Breast epithelium (tissue), 4 donors: ENCODE data around the gene GPC6. TPM values are rescaled to one million over a fixed set of nuclear protein-coding genes. Genes with fewer than 3 reads are reported as not detected.

ENCODE experiments used
- DNase-seq, 2 donors: peaks; one replicate each; pipeline ENCODE4 v3.0.0-alpha.2; 2019; ENCODE audit warnings: low spot score in 2 of 2
- H3K27ac ChIP-seq, 2 donors: fragments of 200-600 bp; sonication (generic) in 1 of 2; one replicate each; pipeline ENCODE4 v1.5.1; 2016 to 2019; ENCODE audit warnings: mild to moderate bottlenecking in 1 of 2
- H3K27me3 ChIP-seq, 2 donors: fragments of 200-600 bp; sonication (generic) in 1 of 2; one replicate each; pipeline versions ENCODE4 v1.5.1 to v1.6.0; 2017 to 2019; ENCODE audit warnings: control low read depth in 1 of 2, mild to moderate bottlenecking in 1 of 2
- H3K36me3 ChIP-seq: fragments of 200-600 bp; one replicate; pipeline ENCODE4 v1.5.1; 2019
- H3K4me1 ChIP-seq, 2 donors: fragments of 200-600 bp; sonication (generic); one replicate each; pipeline ENCODE4 v1.5.1; 2016 to 2019; ENCODE audit warnings: control low read depth in 1 of 2
- H3K4me3 ChIP-seq, 3 donors: fragments of 200-600 bp; sonication (generic); 1 replicate in 2 of 3; 2 replicates in 1 of 3; pipeline ENCODE4 v1.5.1; 2016 to 2019; ENCODE audit warnings: mild to moderate bottlenecking in 3 of 3, moderate library complexity in 2 of 3
- H3K9me3 ChIP-seq, 2 donors: fragments of 200-600 bp; sonication (generic) in 1 of 2; one replicate each; pipeline ENCODE4 v1.5.1; 2016 to 2019; ENCODE audit warnings: control low read depth in 1 of 2
- CTCF ChIP-seq, 3 donors: fragments of 450-650 bp; IDR thresholded peaks; one replicate each; pipeline ENCODE4 v1.5.1; 2016 to 2017; ENCODE audit warnings: antibody characterized with exemption in 3 of 3, mild to moderate bottlenecking in 3 of 3, moderate library complexity in 3 of 3
- POLR2A ChIP-seq: fragments of 450-650 bp; IDR thresholded peaks from one replicate; pipeline ENCODE4 v1.6.1; 2016; ENCODE audit warnings: antibody characterized with exemption, mild to moderate bottlenecking, moderate library complexity
- POLR2AphosphoS5 ChIP-seq, 3 donors: sonication (generic); formaldehyde crosslinking; IDR thresholded peaks; one replicate each; pipeline ENCODE4 v1.6.1; 2017; ENCODE audit warnings: antibody characterized with exemption in 3 of 3
- intact Hi-C: fragments of 100-400 bp; cut with DNase I; formaldehyde crosslinking; loops from one replicate; pipeline ENCODE4 v1.15.1; 2023; ENCODE audit warnings: low total_unique reads
- total RNA-seq, 3 donors: library from RNA; depleted of rRNA; stranded (reverse); fragments of >200 nt; gene quantifications; one replicate each; pipeline ENCODE4 v1.1.0, GENCODE V29; 2016

Gene GPC6
- total RNA-seq, 3 donors from 2014 or later = 3.5 to 44.0 (median 4.9) TPM

- intact Hi-C loops = no loop called here
- Histone ChIP-seq H3K36me3 (no peaks in the 10 kb centered on the region), H3K4me3 (no peak overlapping the region), H3K9me3 (no peaks in the 10 kb centered on the region), H3K27me3 (no peaks in the 10 kb centered on the region), H3K27ac (no peak overlapping the region), H3K4me1 (no peaks in the 10 kb centered on the region)
- no peak for DNase-seq
- TF ChIP-seq CTCF (IDR thresholded peaks at IDR 0.05) (no peak), POLR2A (no peak), POLR2AphosphoS5 (IDR thresholded peaks at IDR 0.05) (no peak)
Measured at GRCh38 chr13:93425411-93425810, 198.8 kb downstream of the GPC6 start.

- Histone ChIP-seq H3K27ac (no peak overlapping the region), H3K36me3 (no peaks in the 10 kb centered on the region), H3K4me3 (no peak overlapping the region), H3K9me3 (no peaks in the 10 kb centered on the region), H3K27me3 (no peaks in the 10 kb centered on the region), H3K4me1 (no peaks in the 10 kb centered on the region)
- no peak for TF ChIP-seq CTCF (IDR thresholded peaks at IDR 0.05)
- TF ChIP-seq POLR2A = no peak
- no peak for TF ChIP-seq POLR2AphosphoS5 (IDR thresholded peaks at IDR 0.05)
- no peak for DNase-seq
- intact Hi-C loops = no loop called here
Measured at GRCh38 chr13:93430381-93430780, 203.8 kb downstream of the GPC6 start.

GRCh38 chr13:93435651-93436050 lies 209.0 kb downstream of the GPC6 start:
- H3K4me3 ChIP-seq = no peak overlapping the region
- H3K36me3 ChIP-seq = no peaks in the 10 kb centered on the region
- H3K27ac ChIP-seq = no peak overlapping the region
- TF ChIP-seq CTCF (IDR thresholded peaks at IDR 0.05) (no peak), POLR2AphosphoS5 (IDR thresholded peaks at IDR 0.05) (no peak)
- no peaks in the 10 kb centered on the region for H3K4me1 ChIP-seq
- no peak for DNase-seq
- no peaks in the 10 kb centered on the region for H3K27me3 ChIP-seq
- no peaks in the 10 kb centered on the region for H3K9me3 ChIP-seq
- intact Hi-C loops = no loop called here

GRCh38 chr13:93437081-93437480 lies 210.5 kb downstream of the GPC6 start:
- no peak overlapping the region for H3K4me3 ChIP-seq
- H3K27me3 ChIP-seq = no peaks in the 10 kb centered on the region
- no peaks in the 10 kb centered on the region for H3K9me3 ChIP-seq
- no peak for DNase-seq
- H3K27ac ChIP-seq = no peak overlapping the region
- no peaks in the 10 kb centered on the region for H3K36me3 ChIP-seq
- no peaks in the 10 kb centered on the region for H3K4me1 ChIP-seq
- intact Hi-C loops = no loop called here
- TF ChIP-seq POLR2AphosphoS5 (IDR thresholded peaks at IDR 0.05) = no peak
- no peak for TF ChIP-seq CTCF (IDR thresholded peaks at IDR 0.05)
- no peak for TF ChIP-seq POLR2A

GRCh38 chr13:93446238-93446637 lies 219.6 kb downstream of the GPC6 start:
- H3K27ac ChIP-seq = no peak overlapping the region
- no peaks in the 10 kb centered on the region for H3K9me3 ChIP-seq
- intact Hi-C loops = no loop called here
- H3K27me3 ChIP-seq = no peaks in the 10 kb centered on the region
- DNase-seq = no peak
- TF ChIP-seq POLR2A (no peak), POLR2AphosphoS5 (IDR thresholded peaks at IDR 0.05) (no peak), CTCF (IDR thresholded peaks at IDR 0.05) (no peak)
- H3K4me1 ChIP-seq = no peaks in the 10 kb centered on the region
- H3K36me3 ChIP-seq = no peaks in the 10 kb centered on the region
- no peak overlapping the region for H3K4me3 ChIP-seq
